ENCODE data around the gene PNLIPRP3.

DNA sequence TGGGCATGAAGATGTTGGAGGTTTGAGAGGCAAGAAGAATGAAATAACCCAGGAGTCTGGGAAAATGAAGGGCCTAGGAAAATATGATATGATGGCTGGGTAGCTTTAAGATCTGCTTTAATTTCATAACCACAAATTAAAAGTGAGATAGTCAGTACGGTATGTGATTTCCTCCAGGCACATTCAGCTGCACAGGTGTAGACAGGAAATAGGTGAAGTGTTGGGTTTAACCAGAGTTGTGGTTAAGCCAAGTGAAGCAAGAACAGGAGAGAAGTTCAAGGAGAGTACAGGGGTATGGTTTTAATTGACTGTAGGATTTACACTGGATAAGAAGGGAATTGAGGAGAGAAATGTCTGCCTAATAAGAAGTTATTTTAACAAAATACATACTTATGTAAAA lies 2.6 kb downstream of the PNLIPRP3 start:
- TF ChIP-seq, protein P1, sequence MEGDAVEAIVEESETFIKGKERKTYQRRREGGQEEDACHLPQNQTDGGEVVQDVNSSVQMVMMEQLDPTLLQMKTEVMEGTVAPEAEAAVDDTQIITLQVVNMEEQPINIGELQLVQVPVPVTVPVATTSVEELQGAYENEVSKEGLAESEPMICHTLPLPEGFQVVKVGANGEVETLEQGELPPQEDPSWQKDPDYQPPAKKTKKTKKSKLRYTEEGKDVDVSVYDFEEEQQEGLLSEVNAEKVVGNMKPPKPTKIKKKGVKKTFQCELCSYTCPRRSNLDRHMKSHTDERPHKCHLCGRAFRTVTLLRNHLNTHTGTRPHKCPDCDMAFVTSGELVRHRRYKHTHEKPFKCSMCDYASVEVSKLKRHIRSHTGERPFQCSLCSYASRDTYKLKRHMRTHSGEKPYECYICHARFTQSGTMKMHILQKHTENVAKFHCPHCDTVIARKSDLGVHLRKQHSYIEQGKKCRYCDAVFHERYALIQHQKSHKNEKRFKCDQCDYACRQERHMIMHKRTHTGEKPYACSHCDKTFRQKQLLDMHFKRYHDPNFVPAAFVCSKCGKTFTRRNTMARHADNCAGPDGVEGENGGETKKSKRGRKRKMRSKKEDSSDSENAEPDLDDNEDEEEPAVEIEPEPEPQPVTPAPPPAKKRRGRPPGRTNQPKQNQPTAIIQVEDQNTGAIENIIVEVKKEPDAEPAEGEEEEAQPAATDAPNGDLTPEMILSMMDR (IDR thresholded peaks at IDR 0.05), result no peak
- no peak for TF ChIP-seq POLR2A (IDR thresholded peaks at IDR 0.05)

Measured in adrenal gland (tissue), 5 donors.